Smooth muscle cell (in vitro differentiated cells): ENCODE measurements around the gene TMEM44. TPM values are rescaled to one million over a fixed set of nuclear protein-coding genes. Genes with fewer than 3 reads are reported as not detected.

Experiments used
- DNase-seq: peaks from one replicate; lab custom pipeline; 2025; ENCODE audit not compliant: unreplicated experiment; lab: John Stamatoyannopoulos, UW
- H2AFZ ChIP-seq: fragments of 200-600 bp; sonication (generic); 2 replicates; pipeline ENCODE4 v1.6.0; 2016; ENCODE audit warnings: antibody characterized with exemption, low read depth, mild to moderate bottlenecking
- H3F3A ChIP-seq: fragments of 200-600 bp; sonication (generic); 2 replicates; pipeline ENCODE4 v1.6.0; 2017; ENCODE audit warnings: antibody characterized with exemption, low read depth
- H3K27ac ChIP-seq: fragments of 200-600 bp; sonication (generic); 2 replicates; pipeline ENCODE4 v1.5.1; 2016; ENCODE audit warnings: low read depth, mild to moderate bottlenecking
- H3K27me3 ChIP-seq: fragments of 200-600 bp; sonication (generic); 2 replicates; pipeline ENCODE4 v1.6.1; 2016; ENCODE audit warnings: low read depth, mild to moderate bottlenecking
- H3K36me3 ChIP-seq: fragments of 200-600 bp; sonication (generic); 2 replicates; pipeline ENCODE4 v1.5.1; 2016; ENCODE audit warnings: low read depth
- H3K4me1 ChIP-seq: fragments of 200-600 bp; sonication (generic); 2 replicates; pipeline ENCODE4 v1.5.1; 2016; ENCODE audit warnings: low read depth
- H3K4me2 ChIP-seq: fragments of 200-600 bp; sonication (generic); 2 replicates; pipeline ENCODE4 v1.6.0; 2016; ENCODE audit warnings: mild to moderate bottlenecking
- H3K4me3 ChIP-seq: fragments of 200-600 bp; sonication (generic); 2 replicates; pipeline ENCODE4 v1.5.1; 2016; ENCODE audit warnings: mild to moderate bottlenecking
- H3K79me2 ChIP-seq: fragments of 200-600 bp; sonication (generic); 2 replicates; pipeline ENCODE4 v1.6.0; 2016; ENCODE audit warnings: low read depth, mild to moderate bottlenecking
- H3K9ac ChIP-seq: fragments of 200-600 bp; sonication (generic); 2 replicates; pipeline ENCODE4 v1.6.0; 2016; ENCODE audit warnings: low read depth
- H3K9me3 ChIP-seq: fragments of 200-600 bp; sonication (generic); replicated peaks from 2 replicates; pipeline ENCODE4 v1.5.1; 2016; ENCODE audit warnings: low read depth
- H4K20me1 ChIP-seq: fragments of 200-600 bp; sonication (generic); 2 replicates; pipeline ENCODE4 v1.6.0; 2016; ENCODE audit warnings: low read depth
- CTCF ChIP-seq: fragments of 200-600 bp; sonication (generic); IDR thresholded peaks from 2 replicates; pipeline ENCODE4 v1.5.1; 2017; ENCODE audit warnings: borderline replicate concordance, mild to moderate bottlenecking, antibody characterized with exemption; ENCODE audit not compliant: insufficient read depth, poor library complexity, severe bottlenecking
- WGBS: methylation state at CpG from one replicate; pipeline ENCODE4 v1.1.7; 2016; ENCODE audit warnings: low lambda C conversion rate; 5-methylcytosine and 5-hydroxymethylcytosine counted together
- polyA plus RNA-seq: library from polyadenylated mRNA; unstranded; fragments of >200 nt; fragmentation: Nextera tagmentation; extraction: Ambion mirVana; gene quantifications from 2 replicates; pipeline ENCODE4 v1.2.1, GENCODE V29; 2016
- total RNA-seq: library from RNA; depleted of rRNA; stranded (reverse); fragments of >200 nt; gene quantifications from 2 replicates; pipeline ENCODE4 v1.2.3, GENCODE V29; 2014

The TMEM44 gene
- total and polyA plus RNA-seq, 2 experiments from 2014 or later: 12.7 to 18.4 TPM

- WGBS: 28% methylated on average over 9 of the region's 9 CpGs
- no peaks in the 10 kb centered on the region for H3K27me3 ChIP-seq
- H4K20me1 ChIP-seq: no peaks in the 10 kb centered on the region
- H2AFZ ChIP-seq: no peak overlapping the region
- no peak overlapping the region for H3K4me3 ChIP-seq
- no peaks in the 10 kb centered on the region for H3K9me3 ChIP-seq
- H3K4me2 ChIP-seq: peak overlapping the region; percentile 66
- no peaks in the 10 kb centered on the region for H3K79me2 ChIP-seq
- DNase-seq: peak; percentile 44
- H3F3A ChIP-seq: peaks cover 10% of the 10 kb centered on the region
- H3K9ac ChIP-seq: peak overlapping the region; percentile 76
- H3K4me1 ChIP-seq: no peaks in the 10 kb centered on the region
- TF ChIP-seq CTCF: no peak
- H3K27ac ChIP-seq: peak overlapping the region; percentile 98
- H3K36me3 ChIP-seq: no peaks in the 10 kb centered on the region
Measured at GRCh38 chr3:194577986-194578905, 55.0 kb downstream of the TMEM44 start.

- H3K36me3 ChIP-seq: no peaks in the 10 kb centered on the region
- peaks cover 10% of the 10 kb centered on the region for H3K4me1 ChIP-seq
- no peak for TF ChIP-seq CTCF
- H3K4me2 ChIP-seq: no peak overlapping the region
- no peaks in the 10 kb centered on the region for H3K27me3 ChIP-seq
- DNase-seq: no peak
- no peak overlapping the region for H3K4me3 ChIP-seq
- H3K9me3 ChIP-seq: no peaks in the 10 kb centered on the region
- 81% methylated on average over 9 of the region's 9 CpGs for WGBS
- H4K20me1 ChIP-seq: no peaks in the 10 kb centered on the region
- H3F3A ChIP-seq: peaks cover 16% of the 10 kb centered on the region
- no peak overlapping the region for H2AFZ ChIP-seq
- peak overlapping the region; percentile 80 for H3K27ac ChIP-seq
- H3K9ac ChIP-seq: peak overlapping the region; percentile 13
- H3K79me2 ChIP-seq: no peaks in the 10 kb centered on the region
Measured at GRCh38 chr3:194575484-194576210, 57.6 kb downstream of the TMEM44 start.

- no peaks in the 10 kb centered on the region for H3K79me2 ChIP-seq
- peaks cover 16% of the 10 kb centered on the region for H3F3A ChIP-seq
- WGBS: 40% methylated on average over 15 of the region's 15 CpGs
- no peaks in the 10 kb centered on the region for H3K27me3 ChIP-seq
- H4K20me1 ChIP-seq: no peaks in the 10 kb centered on the region
- TF ChIP-seq CTCF: peak; percentile 15
- H3K27ac ChIP-seq: peak overlapping the region; percentile 80
- peaks cover 10% of the 10 kb centered on the region for H3K4me1 ChIP-seq
- DNase-seq: no peak
- H3K4me2 ChIP-seq: peak overlapping the region; percentile 62
- H3K9me3 ChIP-seq: no peaks in the 10 kb centered on the region
- H2AFZ ChIP-seq: no peak overlapping the region
- H3K9ac ChIP-seq: peak overlapping the region; percentile 52
- H3K4me3 ChIP-seq: no peak overlapping the region
- H3K36me3 ChIP-seq: no peaks in the 10 kb centered on the region
Measured at GRCh38 chr3:194574639-194575483, 58.4 kb downstream of the TMEM44 start.
